ENCODE measurements around the gene PTPRN2. TPM values are rescaled to one million over a fixed set of nuclear protein-coding genes. Genes with fewer than 3 reads are reported as not detected.

Gene PTPRN2
- total RNA-seq, 2 experiments from 2014 or later: 0.70 TPM; not detected in 1

- H2AFZ ChIP-seq (ENCODE audit: low read length): no peak overlapping the region
- no peak overlapping the region for H3K27ac ChIP-seq (ENCODE audit: low read depth, low read length, poor library complexity, severe bottlenecking)
- DNase-seq (ENCODE audit: low spot score): peak; percentile 3
- H3K4me3 ChIP-seq (ENCODE audit: low read depth, low read length, poor library complexity, severe bottlenecking): no peak overlapping the region
- peak overlapping the region; percentile 35; the same call in 1 of the 2 replicates for H3K4me2 ChIP-seq (ENCODE audit: low read length)
- TF ChIP-seq CTCF (conservative IDR thresholded peaks at IDR 0.05; ENCODE audit: low read length) (no peak), EZH2phosphoT487 (IDR thresholded peaks at IDR 0.05; ENCODE audit: borderline replicate concordance, low read depth, low read length) (no peak)
- POLR2A ChIA-PET: no interaction called here
- H3K9me2 ChIP-seq (ENCODE audit: insufficient read depth, low read length): no peaks in the 10 kb centered on the region
- H3K79me2 ChIP-seq (ENCODE audit: insufficient read depth, low read depth, low read length): no peaks in the 10 kb centered on the region
- H4K20me1 ChIP-seq (ENCODE audit: insufficient read depth, low read length): no peaks in the 10 kb centered on the region
- intact Hi-C loops (cut with micrococcal nuclease; ENCODE audit: unreplicated experiment): no loop called here
- BruUV-seq (replicated peaks): no TSS peak
- H3K36me3 ChIP-seq (ENCODE audit: insufficient read depth, low read length): no peaks in the 10 kb centered on the region
- no peaks in the 10 kb centered on the region for H3K4me1 ChIP-seq (ENCODE audit: insufficient read depth, low read length, poor library complexity, severe bottlenecking)
- peaks cover 10% of the 10 kb centered on the region; the same call in 1 of the 2 replicates for H3K9me3 ChIP-seq (ENCODE audit: low read length)
- CTCF ChIA-PET (ENCODE audit: unreplicated experiment): no interaction called here
Measured at GRCh38 chr7:158581440-158582088, 6.1 kb downstream of the PTPRN2 start.

GRCh38 chr7:158579662-158580646, 7.7 kb downstream of the PTPRN2 start:
- H3K9me3 ChIP-seq (ENCODE audit: low read length): peaks cover 10% of the 10 kb centered on the region; the same call in 1 of the 2 replicates
- H3K27ac ChIP-seq (ENCODE audit: low read depth, low read length, poor library complexity, severe bottlenecking): no peak overlapping the region
- CTCF ChIA-PET (ENCODE audit: unreplicated experiment): no interaction called here
- POLR2A ChIA-PET: no interaction called here
- DNase-seq (ENCODE audit: low spot score): no peak
- intact Hi-C loops (cut with micrococcal nuclease; ENCODE audit: unreplicated experiment): no loop called here
- H3K4me3 ChIP-seq (ENCODE audit: low read depth, low read length, poor library complexity, severe bottlenecking): no peak overlapping the region
- H3K79me2 ChIP-seq (ENCODE audit: insufficient read depth, low read depth, low read length): no peaks in the 10 kb centered on the region
- H3K4me1 ChIP-seq (ENCODE audit: insufficient read depth, low read length, poor library complexity, severe bottlenecking): no peaks in the 10 kb centered on the region
- no peaks in the 10 kb centered on the region for H4K20me1 ChIP-seq (ENCODE audit: insufficient read depth, low read length)
- BruUV-seq (replicated peaks): no TSS peak
- no peak overlapping the region for H2AFZ ChIP-seq (ENCODE audit: low read length)
- no peaks in the 10 kb centered on the region for H3K9me2 ChIP-seq (ENCODE audit: insufficient read depth, low read length)
- no peak for TF ChIP-seq EZH2phosphoT487 (IDR thresholded peaks at IDR 0.05; ENCODE audit: borderline replicate concordance, low read depth, low read length)
- TF ChIP-seq CTCF (conservative IDR thresholded peaks at IDR 0.05; ENCODE audit: low read length): no peak
- H3K36me3 ChIP-seq (ENCODE audit: insufficient read depth, low read length): no peaks in the 10 kb centered on the region
- H3K4me2 ChIP-seq (ENCODE audit: low read length): no peak overlapping the region

Data from OCI-LY7 (cell line).